Measurements from ENCODE around the gene TCHH.

TCHH gene

DNA sequence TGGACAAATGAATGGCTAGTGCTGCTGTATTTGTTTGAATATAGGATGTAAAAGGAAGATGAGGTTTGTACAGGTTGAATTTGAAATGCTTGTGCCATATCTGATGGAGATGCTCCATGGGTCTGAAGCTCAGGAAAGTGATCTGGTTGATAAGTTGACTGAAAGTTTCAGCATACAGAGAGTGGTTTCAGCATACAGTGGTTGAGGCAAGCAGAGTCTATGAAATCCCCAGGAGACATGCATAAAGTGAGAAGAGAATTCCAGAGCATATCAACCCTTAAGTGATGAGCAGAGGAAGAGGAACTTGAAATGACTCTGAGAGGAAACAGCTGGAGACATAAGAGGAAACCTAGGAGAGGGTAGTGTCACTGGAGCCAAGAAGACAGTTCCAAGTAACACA lies 48.1 kb downstream of the TCHH start:
- no peak for DNase-seq (ENCODE audit: low read depth)

GRCh38 chr1:152061952-152062351 lies 53.3 kb downstream of the TCHH start:
- no peak for DNase-seq (ENCODE audit: low read depth)
